ENCODE data around the gene RNF183.
"Not testable (repeated sequence)": the region's sequence is repeated elsewhere in the genome, so short reads cannot be mapped to it uniquely, and the experiment has no call there.

Gene RNF183

GRCh38 chr9:113269355-113269754, 33.8 kb downstream of the RNF183 start:
- Histone ChIP-seq H3K36me3 (ENCODE audit: control insufficient read depth, low read depth, low read length) (peaks cover 18% of the 10 kb centered on the region), H3K27me3 (ENCODE audit: control insufficient read depth, insufficient read depth, low read length) (no peaks in the 10 kb centered on the region), H3K9me3 (ENCODE audit: control insufficient read depth, low read depth, low read length) (no peaks in the 10 kb centered on the region)

GRCh38 chr9:113267911-113268566, 35.1 kb downstream of the RNF183 start:
- H3K27ac ChIP-seq (ENCODE audit: low read length), result no peak overlapping the region
- H3K4me1 ChIP-seq (ENCODE audit: control insufficient read depth, low read depth, low read length), result no peaks in the 10 kb centered on the region
- H3K4me3 ChIP-seq (ENCODE audit: low read length), result no peak overlapping the region
- H3K27me3 ChIP-seq (ENCODE audit: control insufficient read depth, insufficient read depth, low read length), result no peaks in the 10 kb centered on the region
- H3K36me3 ChIP-seq (ENCODE audit: control insufficient read depth, low read depth, low read length), result peaks cover 15% of the 10 kb centered on the region
- H3K9ac ChIP-seq (ENCODE audit: low read length), result no peak overlapping the region
- no peaks in the 10 kb centered on the region for H3K9me3 ChIP-seq (ENCODE audit: control insufficient read depth, low read depth, low read length)

More at GRCh38 chr9:113269355-113269754, 33.8 kb downstream of the RNF183 start:
- Histone ChIP-seq H3K9ac (ENCODE audit: low read length) (no peak overlapping the region), H3K4me3 (ENCODE audit: low read length) (no peak overlapping the region), H3K27ac (ENCODE audit: low read length) (no peak overlapping the region), H3K4me1 (ENCODE audit: control insufficient read depth, low read depth, low read length) (no peaks in the 10 kb centered on the region)

- peaks cover 8% of the 10 kb centered on the region for H3K36me3 ChIP-seq (ENCODE audit: control insufficient read depth, low read depth, low read length)
- H3K4me3 ChIP-seq (ENCODE audit: low read length), result no peak overlapping the region
- H3K9me3 ChIP-seq (ENCODE audit: control insufficient read depth, low read depth, low read length), result no peaks in the 10 kb centered on the region
Observed at GRCh38 chr9:113266174-113266573, 37.0 kb downstream of the RNF183 start.

GRCh38 chr9:113261917-113262671, 41.1 kb downstream of the RNF183 start:
- Histone ChIP-seq H3K4me3 (ENCODE audit: low read length) (no peak overlapping the region), H3K36me3 (ENCODE audit: control insufficient read depth, low read depth, low read length) (peaks cover 33% of the 10 kb centered on the region), H3K27me3 (ENCODE audit: control insufficient read depth, insufficient read depth, low read length) (no peaks in the 10 kb centered on the region), H3K9me3 (ENCODE audit: control insufficient read depth, low read depth, low read length) (no peaks in the 10 kb centered on the region), H3K4me1 (ENCODE audit: control insufficient read depth, low read depth, low read length) (no peaks in the 10 kb centered on the region), H3K27ac (ENCODE audit: low read length) (no peak overlapping the region), H3K9ac (ENCODE audit: low read length) (no peak overlapping the region)

More at GRCh38 chr9:113266174-113266573, 37.0 kb downstream of the RNF183 start:
- no peak overlapping the region for H3K9ac ChIP-seq (ENCODE audit: low read length)
- no peaks in the 10 kb centered on the region for H3K4me1 ChIP-seq (ENCODE audit: control insufficient read depth, low read depth, low read length)
- H3K27ac ChIP-seq (ENCODE audit: low read length), result no peak overlapping the region
- H3K27me3 ChIP-seq (ENCODE audit: control insufficient read depth, insufficient read depth, low read length), result no peaks in the 10 kb centered on the region

GRCh38 chr9:113258282-113258681, 44.9 kb downstream of the RNF183 start:
- H3K9ac ChIP-seq (ENCODE audit: low read length), result no peak overlapping the region
- H3K27ac ChIP-seq (ENCODE audit: low read length), result no peak overlapping the region
- no peaks in the 10 kb centered on the region for H3K27me3 ChIP-seq (ENCODE audit: control insufficient read depth, insufficient read depth, low read length)
- peaks cover 36% of the 10 kb centered on the region for H3K36me3 ChIP-seq (ENCODE audit: control insufficient read depth, low read depth, low read length)
- no peak overlapping the region for H3K4me3 ChIP-seq (ENCODE audit: low read length)
- H3K4me1 ChIP-seq (ENCODE audit: control insufficient read depth, low read depth, low read length), result no peaks in the 10 kb centered on the region
- no peaks in the 10 kb centered on the region for H3K9me3 ChIP-seq (ENCODE audit: control insufficient read depth, low read depth, low read length)

- Histone ChIP-seq H3K9me3 (ENCODE audit: control insufficient read depth, low read depth, low read length) (no peaks in the 10 kb centered on the region), H3K27ac (ENCODE audit: low read length) (no peak overlapping the region), H3K4me1 (ENCODE audit: control insufficient read depth, low read depth, low read length) (no peaks in the 10 kb centered on the region), H3K9ac (ENCODE audit: low read length) (no peak overlapping the region), H3K36me3 (ENCODE audit: control insufficient read depth, low read depth, low read length) (peaks cover 36% of the 10 kb centered on the region), H3K27me3 (ENCODE audit: control insufficient read depth, insufficient read depth, low read length) (no peaks in the 10 kb centered on the region), H3K4me3 (ENCODE audit: low read length) (no peak overlapping the region)
Observed at GRCh38 chr9:113257863-113258262, 45.3 kb downstream of the RNF183 start.

GRCh38 chr9:113255438-113255837, 47.7 kb downstream of the RNF183 start:
- Histone ChIP-seq H3K4me1 (ENCODE audit: control insufficient read depth, low read depth, low read length) (no peaks in the 10 kb centered on the region), H3K27ac (ENCODE audit: low read length) (no peak overlapping the region)

GRCh38 chr9:113254991-113255390, 48.2 kb downstream of the RNF183 start:
- Histone ChIP-seq H3K4me3 (ENCODE audit: low read length) (no peak overlapping the region), H3K27ac (ENCODE audit: low read length) (no peak overlapping the region), H3K9ac (ENCODE audit: low read length) (no peak overlapping the region), H3K36me3 (ENCODE audit: control insufficient read depth, low read depth, low read length) (peaks cover 24% of the 10 kb centered on the region), H3K9me3 (ENCODE audit: control insufficient read depth, low read depth, low read length) (no peaks in the 10 kb centered on the region), H3K27me3 (ENCODE audit: control insufficient read depth, insufficient read depth, low read length) (no peaks in the 10 kb centered on the region), H3K4me1 (ENCODE audit: control insufficient read depth, low read depth, low read length) (no peaks in the 10 kb centered on the region)

More at GRCh38 chr9:113255438-113255837, 47.7 kb downstream of the RNF183 start:
- Histone ChIP-seq H3K4me3 (ENCODE audit: low read length) (no peak overlapping the region), H3K36me3 (ENCODE audit: control insufficient read depth, low read depth, low read length) (peaks cover 28% of the 10 kb centered on the region), H3K9me3 (ENCODE audit: control insufficient read depth, low read depth, low read length) (no peaks in the 10 kb centered on the region), H3K9ac (ENCODE audit: low read length) (no peak overlapping the region), H3K27me3 (ENCODE audit: control insufficient read depth, insufficient read depth, low read length) (no peaks in the 10 kb centered on the region)

- H3K9ac ChIP-seq (ENCODE audit: low read length), result no peak overlapping the region
- no peaks in the 10 kb centered on the region for H3K9me3 ChIP-seq (ENCODE audit: control insufficient read depth, low read depth, low read length)
- H3K4me1 ChIP-seq (ENCODE audit: control insufficient read depth, low read depth, low read length), result no peaks in the 10 kb centered on the region
- H3K4me3 ChIP-seq (ENCODE audit: low read length), result no peak overlapping the region
- no peaks in the 10 kb centered on the region for H3K27me3 ChIP-seq (ENCODE audit: control insufficient read depth, insufficient read depth, low read length)
- H3K36me3 ChIP-seq (ENCODE audit: control insufficient read depth, low read depth, low read length), result no peaks in the 10 kb centered on the region
- H3K27ac ChIP-seq (ENCODE audit: low read length), result no peak overlapping the region
Observed at GRCh38 chr9:113250807-113251206, 52.4 kb downstream of the RNF183 start.

GRCh38 chr9:113249661-113250060, 53.5 kb downstream of the RNF183 start:
- not testable (repeated sequence) for H3K27ac ChIP-seq (ENCODE audit: low read length); H3K9me3 ChIP-seq (ENCODE audit: control insufficient read depth, low read depth, low read length); H3K27me3 ChIP-seq (ENCODE audit: control insufficient read depth, insufficient read depth, low read length); H3K4me1 ChIP-seq (ENCODE audit: control insufficient read depth, low read depth, low read length); H3K4me3 ChIP-seq (ENCODE audit: low read length); H3K9ac ChIP-seq (ENCODE audit: low read length); H3K36me3 ChIP-seq (ENCODE audit: control insufficient read depth, low read depth, low read length)

GRCh38 chr9:113247640-113248039, 55.5 kb downstream of the RNF183 start:
- no peaks in the 10 kb centered on the region for H3K27me3 ChIP-seq (ENCODE audit: control insufficient read depth, insufficient read depth, low read length)
- no peaks in the 10 kb centered on the region for H3K36me3 ChIP-seq (ENCODE audit: control insufficient read depth, low read depth, low read length)
- H3K4me3 ChIP-seq (ENCODE audit: low read length), result no peak overlapping the region
- H3K9ac ChIP-seq (ENCODE audit: low read length), result no peak overlapping the region
- no peak overlapping the region for H3K27ac ChIP-seq (ENCODE audit: low read length)
- no peaks in the 10 kb centered on the region for H3K4me1 ChIP-seq (ENCODE audit: control insufficient read depth, low read depth, low read length)
- H3K9me3 ChIP-seq (ENCODE audit: control insufficient read depth, low read depth, low read length), result no peaks in the 10 kb centered on the region
